ENCODE data around the gene RNASEH1.

DNA sequence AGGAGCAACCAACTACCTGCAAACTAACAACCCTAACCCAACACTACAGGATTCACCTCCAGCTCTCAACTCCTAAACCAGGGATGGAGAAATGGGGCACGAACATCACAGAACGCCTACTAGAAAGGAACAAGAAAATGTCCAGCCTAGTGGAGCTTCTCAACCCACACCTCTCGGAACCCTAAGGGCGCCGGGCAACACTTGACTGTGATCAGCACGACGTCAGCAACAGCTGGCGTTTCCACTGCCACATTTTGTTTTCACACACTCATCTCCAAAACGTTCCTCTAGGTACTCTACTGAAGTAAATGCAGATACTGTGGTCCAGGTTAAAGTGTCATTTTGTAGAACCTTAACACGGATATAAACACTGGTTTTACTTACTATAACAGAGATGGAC is 4.2 kb downstream of the RNASEH1 start:
- TF ChIP-seq POLR2A (IDR thresholded peaks at IDR 0.05), result no peak
- TF ChIP-seq, protein P1, sequence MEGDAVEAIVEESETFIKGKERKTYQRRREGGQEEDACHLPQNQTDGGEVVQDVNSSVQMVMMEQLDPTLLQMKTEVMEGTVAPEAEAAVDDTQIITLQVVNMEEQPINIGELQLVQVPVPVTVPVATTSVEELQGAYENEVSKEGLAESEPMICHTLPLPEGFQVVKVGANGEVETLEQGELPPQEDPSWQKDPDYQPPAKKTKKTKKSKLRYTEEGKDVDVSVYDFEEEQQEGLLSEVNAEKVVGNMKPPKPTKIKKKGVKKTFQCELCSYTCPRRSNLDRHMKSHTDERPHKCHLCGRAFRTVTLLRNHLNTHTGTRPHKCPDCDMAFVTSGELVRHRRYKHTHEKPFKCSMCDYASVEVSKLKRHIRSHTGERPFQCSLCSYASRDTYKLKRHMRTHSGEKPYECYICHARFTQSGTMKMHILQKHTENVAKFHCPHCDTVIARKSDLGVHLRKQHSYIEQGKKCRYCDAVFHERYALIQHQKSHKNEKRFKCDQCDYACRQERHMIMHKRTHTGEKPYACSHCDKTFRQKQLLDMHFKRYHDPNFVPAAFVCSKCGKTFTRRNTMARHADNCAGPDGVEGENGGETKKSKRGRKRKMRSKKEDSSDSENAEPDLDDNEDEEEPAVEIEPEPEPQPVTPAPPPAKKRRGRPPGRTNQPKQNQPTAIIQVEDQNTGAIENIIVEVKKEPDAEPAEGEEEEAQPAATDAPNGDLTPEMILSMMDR (IDR thresholded peaks at IDR 0.05), result no peak
